ENCODE results near the gene MARCHF2. TPM values are rescaled to one million over a fixed set of nuclear protein-coding genes. Genes with fewer than 3 reads are reported as not detected.
A peak's percentile ranks its signal among the peaks of the same experiment; 100 is the strongest.

The MARCHF2 gene
- total and polyA plus RNA-seq, 4 donors = 26.7 to 81.5 (median 47.8) TPM

DNA sequence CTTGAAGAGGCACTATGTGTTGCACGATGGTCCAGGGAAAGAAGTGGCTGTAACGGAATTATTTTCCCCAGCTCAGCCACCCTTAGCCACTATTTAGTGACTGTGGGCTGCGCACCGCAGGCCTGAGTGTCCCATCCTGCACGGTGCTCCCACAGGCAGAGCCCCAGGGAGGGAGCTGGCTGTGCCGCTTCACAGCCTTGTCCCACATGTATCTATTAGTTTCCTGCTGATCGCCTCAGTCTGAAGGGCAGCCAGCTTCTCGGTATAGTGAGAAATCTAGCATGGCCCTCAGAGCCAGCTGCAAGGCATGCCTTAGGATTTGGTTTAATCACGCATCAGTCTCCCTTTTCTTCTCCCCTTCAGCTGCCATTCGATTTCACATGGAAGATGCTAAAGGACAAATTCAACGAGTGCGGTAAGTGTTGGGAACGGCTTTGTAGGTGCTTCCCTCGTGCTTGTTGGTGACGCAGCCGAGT lies 73.6 kb downstream of the MARCHF2 start:
- Histone ChIP-seq H3K27me3 (ENCODE audit: control insufficient read depth in 3 of 3, insufficient read depth in 3 of 3, low read length in 2 of 3) (no peaks in the 10 kb centered on the region), H3K9ac (ENCODE audit: insufficient read depth in 1 of 2, low read length in 2 of 2) (no peak overlapping the region), H3K4me1 (ENCODE audit: control insufficient read depth in 5 of 5, insufficient read depth in 5 of 5, low read length in 5 of 5) (peaks cover 0 to 7% (median 0%) of the 10 kb centered on the region in 5 donors), H3K9me3 (ENCODE audit: control insufficient read depth in 4 of 4, insufficient read depth in 3 of 4, low read length in 3 of 4) (no peaks in the 10 kb centered on the region), H3K4me3 (no peak overlapping the region), H3K36me3 (ENCODE audit: control insufficient read depth in 4 of 4, insufficient read depth in 4 of 4, low read length in 4 of 4) (peaks cover 7 to 72% (median 41%) of the 10 kb centered on the region in 4 donors), H3K27ac (ENCODE audit: low read depth in 1 of 2, low read length in 1 of 2) (peak overlapping the region in 1 of 2 donors; percentile 23)
- 76 to 82% methylated on average over 16 of the region's 16 CpGs for WGBS, 2 donors
- no peak for ATAC-seq (ENCODE audit: insufficient read depth, low FRiP score)
- DNase-seq = no peak
- TF ChIP-seq CTCF (IDR thresholded peaks at IDR 0.05; ENCODE audit: control extremely low read depth, extremely low read depth) = no peak

GRCh38 chr19:8487137-8487851 lies 74.2 kb downstream of the MARCHF2 start:
- peaks cover 7 to 69% (median 39%) of the 10 kb centered on the region in 4 donors for H3K36me3 ChIP-seq (ENCODE audit: control insufficient read depth in 4 of 4, insufficient read depth in 4 of 4, low read length in 4 of 4)
- 41 to 65% methylated on average over 13 of the region's 13 CpGs for WGBS, 2 donors
- no peak overlapping the region for H3K4me3 ChIP-seq
- H3K4me1 ChIP-seq (ENCODE audit: control insufficient read depth in 5 of 5, insufficient read depth in 5 of 5, low read length in 5 of 5) = peaks cover 0 to 7% (median 0%) of the 10 kb centered on the region in 5 donors
- DNase-seq (no peak), ATAC-seq (ENCODE audit: insufficient read depth, low FRiP score) (peak; percentile 27)
- no peaks in the 10 kb centered on the region for H3K27me3 ChIP-seq (ENCODE audit: control insufficient read depth in 3 of 3, insufficient read depth in 3 of 3, low read length in 2 of 3)
- no peak for TF ChIP-seq CTCF (IDR thresholded peaks at IDR 0.05; ENCODE audit: control extremely low read depth, extremely low read depth)
- no peaks in the 10 kb centered on the region for H3K9me3 ChIP-seq (ENCODE audit: control insufficient read depth in 4 of 4, insufficient read depth in 3 of 4, low read length in 3 of 4)
- no peak overlapping the region for H3K9ac ChIP-seq (ENCODE audit: insufficient read depth in 1 of 2, low read length in 2 of 2)
- peak overlapping the region in 1 of 2 donors; percentile 65 for H3K27ac ChIP-seq (ENCODE audit: low read depth in 1 of 2, low read length in 1 of 2)

DNA sequence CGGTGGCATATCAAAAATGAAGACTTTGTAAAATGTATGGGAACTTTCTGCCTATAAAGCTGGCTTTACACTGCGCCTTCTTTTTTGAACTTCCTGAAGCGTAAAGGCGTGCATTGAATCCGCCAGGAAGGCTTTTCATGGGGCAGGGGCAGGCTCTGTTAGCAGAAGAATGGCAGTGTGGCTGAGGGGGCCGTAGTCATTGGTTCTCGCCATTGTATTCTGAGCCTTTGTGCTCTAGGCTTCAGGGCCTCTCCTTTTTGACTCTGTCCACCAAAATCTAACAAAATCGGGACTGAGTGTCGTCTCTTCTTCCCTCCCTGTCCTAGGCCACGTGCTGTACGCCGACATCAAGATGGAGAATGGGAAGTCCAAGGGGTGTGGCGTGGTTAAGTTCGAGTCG lies 75.3 kb downstream of the MARCHF2 start:
- no peak for TF ChIP-seq CTCF (IDR thresholded peaks at IDR 0.05; ENCODE audit: control extremely low read depth, extremely low read depth)
- Histone ChIP-seq H3K4me3 (no peak overlapping the region), H3K4me1 (ENCODE audit: control insufficient read depth in 5 of 5, insufficient read depth in 5 of 5, low read length in 5 of 5) (peaks cover 0 to 7% (median 0%) of the 10 kb centered on the region in 5 donors), H3K36me3 (ENCODE audit: control insufficient read depth in 4 of 4, insufficient read depth in 4 of 4, low read length in 4 of 4) (peaks cover 7 to 63% (median 34%) of the 10 kb centered on the region in 4 donors), H3K27ac (ENCODE audit: low read depth in 1 of 2, low read length in 1 of 2) (peak overlapping the region in 1 of 2 donors; percentile 16), H3K9ac (ENCODE audit: insufficient read depth in 1 of 2, low read length in 2 of 2) (no peak overlapping the region), H3K27me3 (ENCODE audit: control insufficient read depth in 3 of 3, insufficient read depth in 3 of 3, low read length in 2 of 3) (no peaks in the 10 kb centered on the region), H3K9me3 (ENCODE audit: control insufficient read depth in 4 of 4, insufficient read depth in 3 of 4, low read length in 3 of 4) (no peaks in the 10 kb centered on the region)
- DNase-seq = no peak
- WGBS, 2 donors = 64 to 74% methylated on average over 15 of the region's 15 CpGs
- ATAC-seq (ENCODE audit: insufficient read depth, low FRiP score) = no peak

Small RNA genes lying within 50 kb of the gene (small RNA-seq; reads per million reads assigned to genes)
- gene MIR4999 (ENCODE audit: low replicate concordance) = 0.06 reads per million

Other genes with a start within 250 kb of the MARCHF2 start
- gene CERS4, start 203.9 kb upstream of the MARCHF2 start, total RNA-seq = 10 to 100 TPM; 65.1 to 67.8 TPM
- 10 to 100 TPM; 30.7 to 43.6 TPM for gene CERS4, start 203.9 kb upstream of the MARCHF2 start, polyA plus RNA-seq
- gene CD320, start 104.9 kb upstream of the MARCHF2 start, total RNA-seq = 10 to 100 TPM; 19.1 to 53.8 TPM
- 10 to 100 TPM; 38.6 to 55.6 TPM for gene CD320, start 104.9 kb upstream of the MARCHF2 start, polyA plus RNA-seq
- gene NDUFA7, start 91.9 kb upstream of the MARCHF2 start, total RNA-seq = 10 to 100 TPM; 10.6 to 54.1 TPM
- gene NDUFA7, start 91.9 kb upstream of the MARCHF2 start, polyA plus RNA-seq = 100 to 1,000 TPM; 119 to 239 TPM
- gene RPS28, start 91.8 kb upstream of the MARCHF2 start, total RNA-seq = 1,000 to 10,000 TPM in 1 of 2 donors, 100 to 1,000 TPM in 1; 847 to 1,744 TPM
- gene RPS28, start 91.8 kb upstream of the MARCHF2 start, polyA plus RNA-seq = 1,000 to 10,000 TPM in 1 of 2 donors, 100 to 1,000 TPM in 1; 588 to 1,897 TPM
- 10 to 100 TPM; 24.2 to 42.3 TPM for gene KANK3, start 70.0 kb upstream of the MARCHF2 start, total RNA-seq
- 10 to 100 TPM; 24.0 to 29.1 TPM for gene KANK3, start 70.0 kb upstream of the MARCHF2 start, polyA plus RNA-seq
- gene ANGPTL4, start 49.1 kb upstream of the MARCHF2 start, total RNA-seq = 10 to 100 TPM in 1 of 2 donors, 1 to 10 TPM in 1; 4.4 to 14.8 TPM
- 10 to 100 TPM; 10.5 to 96.3 TPM for gene ANGPTL4, start 49.1 kb upstream of the MARCHF2 start, polyA plus RNA-seq
- gene RAB11B, start 22.9 kb upstream of the MARCHF2 start, total RNA-seq = 100 to 1,000 TPM; 139 to 148 TPM
- 100 to 1,000 TPM in 1 of 2 donors, 10 to 100 TPM in 1; 91.1 to 104 TPM for gene RAB11B, start 22.9 kb upstream of the MARCHF2 start, polyA plus RNA-seq
- 100 to 1,000 TPM; 133 to 194 TPM for gene HNRNPM, start 31.7 kb downstream of the MARCHF2 start, total RNA-seq
- gene HNRNPM, start 31.7 kb downstream of the MARCHF2 start, polyA plus RNA-seq = 100 to 1,000 TPM in 1 of 2 donors, 10 to 100 TPM in 1; 53.7 to 243 TPM
- 10 to 100 TPM in 1 of 2 donors, 1 to 10 TPM in 1; 8.2 to 18.8 TPM for gene PRAM1, start 89.3 kb downstream of the MARCHF2 start, total RNA-seq
- gene PRAM1, start 89.3 kb downstream of the MARCHF2 start, polyA plus RNA-seq = 10 to 100 TPM; 21.3 to 22.8 TPM
- 10 to 100 TPM; 17.7 to 35.7 TPM for gene ZNF414, start 100.9 kb downstream of the MARCHF2 start, total RNA-seq
- 10 to 100 TPM; 26.2 to 32.8 TPM for gene ZNF414, start 100.9 kb downstream of the MARCHF2 start, polyA plus RNA-seq
- 100 to 1,000 TPM in 1 of 2 donors, 10 to 100 TPM in 1; 23.4 to 100 TPM for gene MYO1F, start 164.1 kb downstream of the MARCHF2 start, total RNA-seq
- gene MYO1F, start 164.1 kb downstream of the MARCHF2 start, polyA plus RNA-seq = 100 to 1,000 TPM in 1 of 2 donors, 10 to 100 TPM in 1; 46.1 to 127 TPM
- gene ADAMTS10, start 197.4 kb downstream of the MARCHF2 start, total RNA-seq = 10 to 100 TPM; 13.1 to 44.1 TPM
- gene ADAMTS10, start 197.4 kb downstream of the MARCHF2 start, polyA plus RNA-seq = 10 to 100 TPM in 1 of 2 donors, 1 to 10 TPM in 1; 9.1 to 17.5 TPM
- not detected for gene NFILZ, start 217.3 kb downstream of the MARCHF2 start, total RNA-seq
- gene NFILZ, start 217.3 kb downstream of the MARCHF2 start, polyA plus RNA-seq = not detected

Measured in lung (tissue), 13 donors.